Amniotic stem cell (primary cell): ENCODE data around the gene FOXRED2.
"Not testable (repeated sequence)": the region's sequence is repeated elsewhere in the genome, so short reads cannot be mapped to it uniquely, and the experiment has no call there.

ENCODE experiments used
- DNase-seq: peaks from one replicate; lab custom pipeline; 2025; lab: John Stamatoyannopoulos, UW

The FOXRED2 gene

GRCh38 chr22:36469094-36469710, 37.6 kb downstream of the FOXRED2 start:
- no peak for DNase-seq

GRCh38 chr22:36467946-36468345, 38.9 kb downstream of the FOXRED2 start:
- DNase-seq, result peak; percentile 72

DNA sequence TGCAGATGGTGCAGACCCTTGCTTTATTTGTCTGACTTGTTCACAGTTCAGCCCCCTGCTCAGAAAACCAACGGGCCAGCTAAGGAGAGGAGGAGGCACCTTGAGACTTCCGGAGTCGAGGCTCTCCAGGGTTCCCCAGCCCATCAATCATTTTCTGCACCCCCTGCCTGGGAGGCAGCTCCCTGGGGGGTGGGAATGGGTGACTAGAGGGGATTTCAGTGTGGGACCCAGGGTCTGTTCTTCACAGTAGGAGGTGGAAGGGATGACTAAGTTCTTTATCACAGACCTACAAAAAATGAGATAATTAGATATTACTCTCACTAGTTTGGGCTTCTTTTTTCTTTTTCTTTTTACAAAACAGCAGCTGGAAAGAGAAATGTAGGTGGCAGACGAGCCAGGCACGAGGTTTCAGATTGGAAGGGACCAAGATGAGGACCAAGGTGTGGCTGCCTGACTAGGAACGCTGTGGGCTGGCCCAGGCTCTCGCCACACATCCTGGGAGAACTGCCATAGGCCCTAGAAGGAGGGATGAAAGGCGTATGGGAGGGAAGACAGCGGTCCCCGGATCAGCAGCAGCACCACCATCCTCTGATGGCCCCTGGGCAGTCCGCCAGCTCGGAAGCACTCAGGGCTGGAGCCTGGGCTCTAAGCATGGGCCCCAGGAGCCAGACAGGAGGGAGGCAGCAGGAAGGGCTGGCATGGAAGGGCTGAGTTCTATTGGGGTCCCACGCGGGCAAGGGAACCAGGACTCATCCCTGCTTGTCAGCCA, 39.6 kb downstream of the FOXRED2 start:
- DNase-seq, result no peak

DNA sequence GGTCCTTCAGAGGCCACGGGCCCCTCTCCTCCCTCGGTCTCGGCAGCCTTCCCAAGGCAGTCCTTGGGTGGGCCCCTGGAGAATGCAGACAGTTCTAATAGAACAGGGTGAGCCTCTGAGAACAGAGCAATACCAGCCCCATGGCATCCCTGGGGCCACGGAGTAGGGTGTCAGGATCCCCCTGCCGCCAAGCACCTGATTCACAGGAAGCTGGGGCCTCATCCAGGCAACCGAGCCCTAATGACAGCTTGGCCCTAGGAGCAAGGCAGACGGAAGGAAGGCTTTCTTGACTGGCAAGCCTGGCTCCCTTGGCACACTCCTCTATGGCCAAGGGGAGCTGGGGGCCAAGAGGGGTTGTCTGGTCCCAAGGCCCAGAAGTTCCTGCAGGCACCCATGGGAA, 40.6 kb downstream of the FOXRED2 start:
- no peak for DNase-seq

DNA sequence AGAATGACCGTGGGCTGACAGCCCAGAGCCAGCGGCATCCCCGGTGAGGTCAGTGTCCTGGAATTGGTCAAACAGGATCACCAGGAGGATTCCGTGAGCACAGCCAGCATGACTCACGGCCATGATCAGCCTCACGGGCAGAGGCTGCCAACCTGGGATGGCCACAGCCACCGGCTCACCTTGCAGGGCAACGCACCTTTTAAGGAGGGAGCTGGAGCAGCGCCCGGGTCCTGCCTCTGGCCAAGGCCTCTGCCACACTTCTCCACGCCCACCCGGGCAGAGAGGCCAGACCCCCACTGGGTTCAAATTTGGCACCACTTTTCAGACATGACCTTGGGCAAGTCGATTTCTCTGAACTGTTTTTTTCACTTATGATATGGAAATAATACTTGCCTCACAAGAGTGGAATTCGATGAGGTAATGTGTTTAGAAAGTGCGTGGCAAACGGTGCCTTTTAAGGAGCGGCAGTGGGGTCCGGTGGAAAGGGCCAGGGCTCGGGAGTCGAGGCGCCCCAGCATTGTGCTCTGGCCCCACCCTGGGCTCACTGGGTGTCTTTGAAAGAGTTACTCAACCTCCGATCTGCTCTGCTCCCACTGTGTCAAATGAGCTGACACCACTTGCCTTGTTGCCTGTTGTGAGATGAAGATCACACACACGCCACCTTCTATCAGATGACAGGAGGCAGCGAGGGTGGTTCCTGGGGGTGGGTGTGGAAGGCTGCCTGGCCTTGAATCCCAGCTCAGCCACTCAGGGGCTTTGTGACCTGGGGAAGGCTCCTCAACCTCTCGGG, 41.4 kb downstream of the FOXRED2 start:
- DNase-seq, result peak; percentile 84

DNA sequence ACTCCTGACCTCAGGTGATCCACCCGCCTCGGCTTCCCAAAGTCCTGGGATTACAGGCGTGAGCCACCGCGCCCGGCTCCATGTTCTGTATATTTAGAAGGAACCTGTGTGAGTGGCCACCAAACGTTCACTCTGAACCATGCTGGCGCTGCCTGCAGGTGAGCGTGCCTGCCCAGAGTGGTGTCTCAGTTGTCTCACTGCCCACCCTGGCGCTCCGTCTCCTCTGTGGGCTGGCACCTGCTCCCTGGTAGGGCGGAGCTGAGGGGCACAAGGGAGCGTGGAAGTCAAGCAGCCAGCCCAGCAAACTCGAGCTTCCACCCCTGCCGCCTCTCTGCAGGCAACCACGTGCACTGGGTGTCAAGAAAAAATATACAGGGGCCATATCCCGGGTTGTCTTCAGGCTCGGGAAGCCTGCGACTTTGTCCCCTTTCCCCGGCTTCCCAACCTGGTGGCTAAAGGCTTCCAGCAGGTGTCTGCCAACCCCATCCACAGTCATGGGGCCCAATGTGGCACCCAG, 42.1 kb downstream of the FOXRED2 start:
- DNase-seq, result no peak

DNA sequence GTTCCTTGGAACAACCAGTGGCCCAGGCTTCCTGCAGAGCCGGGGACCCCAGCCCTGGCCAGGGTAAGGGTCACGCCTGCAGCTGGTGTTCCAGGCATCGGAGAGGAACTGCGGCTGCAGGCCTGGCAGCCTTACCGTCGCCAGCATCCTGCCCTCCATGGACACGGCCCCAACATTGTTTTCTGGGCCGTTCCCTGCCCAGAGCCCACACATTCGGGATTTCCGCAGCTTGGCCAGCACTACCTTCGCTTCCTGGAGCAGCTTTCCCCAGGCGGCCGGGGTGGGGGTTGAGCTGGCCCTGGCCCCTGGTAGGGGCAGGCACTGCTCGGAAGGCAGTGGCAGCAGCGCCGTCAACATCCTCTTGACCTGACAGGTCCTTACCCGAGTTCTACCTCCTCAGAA, 43.1 kb downstream of the FOXRED2 start:
- no peak for DNase-seq

- peak; percentile 61 for DNase-seq
These were observed 44.9 kb downstream of the FOXRED2 start for GRCh38 chr22:36461665-36462649.

DNA sequence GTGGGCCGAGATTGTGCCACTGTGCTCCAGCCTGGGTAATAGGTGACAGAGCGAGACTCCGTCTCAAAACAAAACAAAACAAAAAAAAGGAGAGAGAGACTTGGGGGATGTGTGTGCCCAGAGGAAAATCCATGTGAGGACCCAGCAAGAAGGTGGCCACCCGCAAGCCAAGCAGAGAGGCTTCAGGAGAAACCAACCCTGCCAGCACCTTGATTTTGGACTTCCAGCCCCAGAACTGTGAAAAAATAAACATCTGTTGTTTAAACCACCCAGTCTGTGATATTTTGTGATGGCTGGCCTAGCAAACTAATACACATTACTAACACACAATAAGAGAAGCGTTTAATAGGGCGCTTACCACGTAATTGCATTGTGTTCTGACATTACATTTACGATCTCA, 46.6 kb downstream of the FOXRED2 start:
- DNase-seq, result no peak

GRCh38 chr22:36457688-36458450, 49.0 kb downstream of the FOXRED2 start:
- no peak for DNase-seq

GRCh38 chr22:36456464-36456845, 50.4 kb downstream of the FOXRED2 start:
- DNase-seq, result no peak

- DNase-seq, result no peak
These were observed 51.0 kb downstream of the FOXRED2 start for GRCh38 chr22:36455571-36456463.

- no peak for DNase-seq
These were observed 51.8 kb downstream of the FOXRED2 start for GRCh38 chr22:36454916-36455570.

DNA sequence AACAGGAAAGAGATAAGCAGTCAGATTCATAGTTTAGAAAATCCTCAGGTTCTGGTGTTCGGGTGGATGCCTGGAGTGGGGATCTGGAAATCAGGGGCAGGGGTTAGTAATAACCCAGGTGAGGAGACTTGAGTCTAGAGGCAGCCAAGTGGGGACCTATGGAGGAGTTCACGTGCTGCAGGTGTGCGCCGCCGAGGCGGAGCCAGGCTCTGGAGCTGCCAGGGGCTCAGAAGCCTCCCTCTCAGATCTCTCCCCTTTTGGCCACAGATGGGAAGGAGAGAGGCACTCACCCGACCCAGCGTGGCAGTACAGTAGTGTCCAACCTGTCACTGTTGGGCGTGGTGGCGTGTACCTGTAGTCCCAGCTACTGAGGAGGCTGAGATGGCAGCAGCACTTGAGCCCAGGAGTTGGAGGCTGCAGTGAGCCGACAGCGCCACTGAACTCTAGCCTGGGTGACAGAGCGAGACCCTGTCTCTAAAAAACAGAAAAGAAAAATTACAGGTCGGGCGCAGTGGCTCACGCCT, 52.9 kb downstream of the FOXRED2 start:
- DNase-seq, result no peak

GRCh38 chr22:36452978-36453607, 53.7 kb downstream of the FOXRED2 start:
- not testable (repeated sequence) for DNase-seq

DNA sequence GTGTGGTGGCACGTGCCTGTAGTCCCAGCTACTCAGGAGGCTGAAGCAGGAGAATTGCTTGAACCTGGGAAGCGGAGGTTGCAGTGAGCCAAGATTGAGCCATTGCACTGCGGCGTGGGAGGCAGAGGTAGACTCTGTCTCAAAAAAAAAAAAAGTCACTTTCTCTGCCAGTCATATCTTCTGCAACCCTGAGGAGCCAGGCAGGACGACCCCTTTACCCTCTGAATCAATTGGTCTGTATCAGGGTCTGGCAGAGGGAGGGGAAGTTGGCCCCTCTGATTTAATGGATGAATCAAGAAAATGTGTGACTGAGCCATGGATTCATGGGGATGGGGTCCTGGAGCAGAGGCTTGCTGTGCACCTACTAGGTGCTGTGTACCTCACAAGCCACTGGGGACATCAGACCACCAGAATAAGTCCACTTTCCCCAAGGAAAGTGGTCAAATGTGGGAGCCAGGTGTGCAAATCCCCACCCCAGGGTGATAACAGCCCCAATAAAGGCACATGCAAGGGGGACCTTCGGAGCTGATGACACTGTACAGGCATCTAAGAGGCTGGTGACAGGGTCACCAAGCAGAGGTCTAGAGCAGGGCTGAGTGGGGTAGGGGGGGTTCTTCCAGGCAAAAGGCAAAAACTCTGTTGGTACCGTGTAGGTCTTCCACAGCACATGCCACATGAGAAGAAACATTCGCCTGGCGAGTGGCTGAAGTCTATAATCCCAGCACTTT, 54.4 kb downstream of the FOXRED2 start:
- no peak for DNase-seq

DNA sequence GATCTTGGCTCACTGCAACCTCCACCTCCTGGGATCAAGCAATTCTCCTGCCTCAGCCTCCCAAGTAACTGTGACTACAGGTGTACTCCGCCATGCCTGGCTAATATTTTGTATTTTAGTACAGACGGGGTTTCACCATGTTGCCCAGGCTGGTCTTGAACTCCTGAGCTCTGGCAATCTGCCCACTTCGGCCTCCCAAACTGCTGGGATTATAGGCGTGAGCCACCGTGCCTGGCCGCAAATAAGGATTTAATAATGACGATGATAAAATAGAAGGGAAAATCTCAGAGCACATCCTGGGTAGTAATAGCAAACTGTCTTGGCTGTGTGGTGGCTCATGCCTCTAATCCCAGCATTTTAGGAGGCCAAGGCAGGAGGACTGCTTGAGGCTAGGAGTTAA, 55.9 kb downstream of the FOXRED2 start:
- not testable (repeated sequence) for DNase-seq
